Sigmoid colon (tissue), 7 donors: ENCODE measurements around the gene PATJ. TPM values are rescaled to one million over a fixed set of nuclear protein-coding genes. Genes with fewer than 3 reads are reported as not detected.

Experiments
- DNase-seq: peaks from one replicate; pipeline ENCODE4 v3.0.0-alpha.2; 2019
- H3K27ac ChIP-seq, 4 donors: fragments of 200-600 bp; sonication (generic); one replicate each; pipeline ENCODE4 v1.5.1; 2016 to 2019; ENCODE audit warnings: mild to moderate bottlenecking in 1 of 4
- H3K27me3 ChIP-seq, 3 donors: fragments of 200-600 bp; sonication (generic); one replicate each; pipeline ENCODE4 v1.5.1; 2019; ENCODE audit warnings: mild to moderate bottlenecking in 1 of 3
- H3K36me3 ChIP-seq, 4 donors: fragments of 200-600 bp; sonication (generic); one replicate each; pipeline ENCODE4 v1.5.1; 2016 to 2019
- H3K4me1 ChIP-seq, 4 donors: fragments of 200-600 bp; sonication (generic); one replicate each; pipeline ENCODE4 v1.5.1; 2017 to 2019
- H3K4me3 ChIP-seq, 4 donors: fragments of 200-600 bp; sonication (generic); one replicate each; pipeline ENCODE4 v1.5.1; 2017 to 2019; ENCODE audit warnings: mild to moderate bottlenecking in 2 of 4, moderate library complexity in 1 of 4
- H3K9me3 ChIP-seq, 4 donors: fragments of 200-600 bp in 3 of 4; sonication (generic) in 3 of 4; one replicate each; pipeline versions ENCODE4 v1.5.1 to v1.6.1; 2013 to 2019
- CTCF ChIP-seq, 4 experiments: fragments of 450-650 bp in 3 of 4; fragments of 200-600 bp in 1 of 4; IDR thresholded peaks; one replicate each; pipeline ENCODE4 v1.5.1; 2016 to 2019; ENCODE audit warnings: antibody characterized with exemption in 4 of 4, mild to moderate bottlenecking in 3 of 4, moderate library complexity in 2 of 4
- EP300 ChIP-seq, 4 donors: sonication (generic); formaldehyde crosslinking; IDR thresholded peaks; one replicate each; pipeline ENCODE4 v1.6.1; 2017; ENCODE audit warnings: antibody characterized with exemption in 4 of 4
- POLR2A ChIP-seq, 2 donors: fragments of 450-650 bp; IDR thresholded peaks; one replicate each; pipeline ENCODE4 v1.6.1; 2016; ENCODE audit warnings: antibody characterized with exemption in 2 of 2, mild to moderate bottlenecking in 2 of 2, moderate library complexity in 2 of 2
- POLR2AphosphoS5 ChIP-seq, 4 donors: sonication (generic); formaldehyde crosslinking; IDR thresholded peaks; one replicate each; pipeline ENCODE4 v1.6.1; 2017; ENCODE audit warnings: antibody characterized with exemption in 4 of 4
- WGBS, 2 donors: extraction: QIAGEN DNeasy Blood & Tissue Kit; methylation state at CpG; one replicate each; pipeline ENCODE4 v1.1.7; 2013; 5-methylcytosine and 5-hydroxymethylcytosine counted together
- intact Hi-C: fragments of 100-400 bp; cut with DNase I; formaldehyde crosslinking; loops from one replicate; pipeline ENCODE4 v1.15.1; 2023
- polyA plus RNA-seq, 3 donors: library from polyadenylated mRNA; stranded (reverse); fragments of 200-250 nt; gene quantifications; one replicate each; pipeline ENCODE4 v1.2.3, GENCODE V29; 2013
- small RNA-seq, 3 donors: library from RNA; depleted of rRNA; stranded (forward); fragments of <200 nt; gene quantifications; one replicate each; pipeline ENCODE3, GENCODE V24; 2016
- total RNA-seq, 4 donors: library from RNA; depleted of rRNA; stranded (reverse); fragments of >200 nt; gene quantifications; one replicate each; pipeline ENCODE4 v1.1.0, GENCODE V29; 2016
- donor health status: healthy with polysubstance abuse.
- donor health status: Bipolar disorder and iron deficiency.
- donor health status: healthy.

PATJ gene
- total and polyA plus RNA-seq, 7 donors = 10.2 to 33.2 (median 21.3) TPM

- Histone ChIP-seq H3K4me3 (no peak overlapping the region), H3K27ac (no peak overlapping the region), H3K9me3 (no peaks in the 10 kb centered on the region), H3K27me3 (no peaks in the 10 kb centered on the region), H3K4me1 (no peaks in the 10 kb centered on the region), H3K36me3 (no peaks in the 10 kb centered on the region)
- intact Hi-C loops = no loop called here
- TF ChIP-seq CTCF (IDR thresholded peaks at IDR 0.05) = no peak
- no peak for TF ChIP-seq EP300 (IDR thresholded peaks at IDR 0.05)
- no peak for TF ChIP-seq POLR2AphosphoS5 (IDR thresholded peaks at IDR 0.05)
- no peak for TF ChIP-seq POLR2A (IDR thresholded peaks at IDR 0.05)
- DNase-seq = peak; percentile 22
- 89 to 91% methylated on average over 9 of the region's 9 CpGs for WGBS, 2 donors
Observed at GRCh38 chr1:62222321-62222720, 480.0 kb downstream of the PATJ start.

DNA sequence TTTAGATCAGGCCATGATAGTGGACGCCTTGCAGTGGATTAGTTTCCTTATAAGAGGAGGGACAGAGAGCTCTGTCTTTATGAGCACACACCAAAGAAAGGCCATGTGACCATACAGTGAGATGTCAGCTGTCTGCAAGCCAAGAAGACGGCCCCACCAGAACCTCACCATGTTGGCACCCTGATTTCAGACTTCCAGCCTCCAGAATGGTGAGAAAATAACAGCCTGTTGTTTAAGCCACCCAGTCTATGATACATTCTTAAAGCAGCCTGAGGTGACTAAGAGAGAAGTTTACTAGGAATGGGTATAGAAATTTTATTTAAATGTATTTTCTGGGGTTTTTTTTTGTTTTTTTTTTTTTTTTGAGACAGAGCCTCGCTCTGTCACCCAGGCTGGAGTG is 481.9 kb downstream of the PATJ start:
- TF ChIP-seq CTCF (IDR thresholded peaks at IDR 0.05) = no peak
- TF ChIP-seq EP300 (IDR thresholded peaks at IDR 0.05) = no peak
- TF ChIP-seq POLR2A (IDR thresholded peaks at IDR 0.05) = no peak
- no peak for TF ChIP-seq POLR2AphosphoS5 (IDR thresholded peaks at IDR 0.05)
- no peaks in the 10 kb centered on the region for H3K9me3 ChIP-seq
- H3K27ac ChIP-seq = no peak overlapping the region
- intact Hi-C loops = no loop called here
- WGBS, 2 donors = 42 to 45% methylated on average over 2 of the region's 3 CpGs
- no peaks in the 10 kb centered on the region for H3K27me3 ChIP-seq
- H3K4me1 ChIP-seq = no peaks in the 10 kb centered on the region
- H3K4me3 ChIP-seq = no peak overlapping the region
- no peak for DNase-seq
- no peaks in the 10 kb centered on the region for H3K36me3 ChIP-seq

DNA sequence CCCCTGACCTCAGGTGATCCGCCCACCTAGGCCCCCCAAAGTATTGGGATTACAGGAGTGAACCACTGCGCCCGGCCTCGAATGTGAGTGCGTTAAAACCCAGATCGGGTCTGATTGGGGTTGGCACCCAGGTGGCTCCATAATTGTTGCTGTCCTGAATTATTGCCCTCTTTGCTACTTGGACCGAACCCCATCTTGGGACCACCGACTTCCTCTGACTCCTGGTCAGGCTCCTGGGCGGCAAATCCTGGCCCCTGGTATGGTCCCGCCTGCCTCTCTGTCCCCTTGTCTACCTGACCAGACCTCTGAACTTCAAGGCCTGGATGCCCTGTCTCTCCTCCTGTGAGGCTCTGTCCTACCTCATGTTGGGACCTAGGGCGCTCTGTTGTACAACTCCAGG is 485.2 kb downstream of the PATJ start:
- TF ChIP-seq EP300 (IDR thresholded peaks at IDR 0.05) = no peak
- TF ChIP-seq CTCF (IDR thresholded peaks at IDR 0.05) = no peak
- TF ChIP-seq POLR2A (IDR thresholded peaks at IDR 0.05) = no peak
- no peak for TF ChIP-seq POLR2AphosphoS5 (IDR thresholded peaks at IDR 0.05)
- Histone ChIP-seq H3K36me3 (no peaks in the 10 kb centered on the region), H3K4me1 (no peaks in the 10 kb centered on the region), H3K27ac (no peak overlapping the region), H3K27me3 (no peaks in the 10 kb centered on the region), H3K4me3 (no peak overlapping the region), H3K9me3 (no peaks in the 10 kb centered on the region)
- DNase-seq = peak; percentile 38
- WGBS, 2 donors = 86 to 89% methylated on average over 11 of the region's 11 CpGs
- intact Hi-C loops = no loop called here

Small RNAs within 50 kb of the gene (small RNA-seq; reads per million reads assigned to genes)
- gene LAMTOR5P1 (0 reads per million in 3 donors), gene MIR3116-1 (0 to 0.12 (median 0) reads per million in 3 donors), gene RN7SL180P (0 reads per million in 3 donors), gene RNU6-1177P (0 reads per million in 3 donors), gene RNU6-414P (0 reads per million in 3 donors)

Other genes starting within 250 kb of the PATJ start
- 10 to 100 TPM; 63.7 to 88.5 (median 69.6) TPM for gene TM2D1, start 17.3 kb upstream of the PATJ start, total RNA-seq
- 10 to 100 TPM; 15.0 to 30.3 (median 16.0) TPM for gene TM2D1, start 17.3 kb upstream of the PATJ start, polyA plus RNA-seq